GM10266 (cell line): Measurements from ENCODE around the gene KRTAP4-7.
"Not testable (repeated sequence)": the region's sequence is repeated elsewhere in the genome, so short reads cannot be mapped to it uniquely, and the experiment has no call there.

ENCODE experiments used
- DNase-seq: peaks from one replicate; pipeline ENCODE4 v3.0.0; 2012; ENCODE audit errors: extremely low spot score
- TF ChIP-seq, protein P1 (sequence below): IDR thresholded peaks from 2 replicates; pipeline ENCODE4 v1.5.1; 2012; ENCODE audit warnings: mild to moderate bottlenecking, low read depth; ENCODE audit not compliant: control insufficient read depth, insufficient read depth; ENCODE audit errors: missing control alignments

The KRTAP4-7 gene

DNA sequence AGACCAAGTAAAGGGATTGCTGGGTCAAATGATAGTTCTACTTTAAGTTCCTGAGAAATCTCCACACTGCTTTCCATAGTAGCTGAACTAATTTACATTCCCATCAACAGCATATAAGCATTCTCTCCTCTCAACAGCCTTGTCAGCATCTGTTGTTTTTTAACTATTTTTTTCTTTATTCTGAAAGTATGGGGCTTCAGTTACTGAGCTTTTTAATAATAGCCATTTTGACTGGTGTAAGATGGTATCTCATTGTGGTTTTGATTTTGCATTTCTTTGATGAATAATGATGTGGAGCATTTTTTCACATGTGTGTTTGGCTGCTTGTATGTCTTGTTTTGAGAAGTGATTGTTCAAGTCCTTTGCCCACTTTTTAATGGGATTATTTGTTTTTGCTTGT, 31.4 kb upstream of the KRTAP4-7 start:
- TF ChIP-seq, protein P1, sequence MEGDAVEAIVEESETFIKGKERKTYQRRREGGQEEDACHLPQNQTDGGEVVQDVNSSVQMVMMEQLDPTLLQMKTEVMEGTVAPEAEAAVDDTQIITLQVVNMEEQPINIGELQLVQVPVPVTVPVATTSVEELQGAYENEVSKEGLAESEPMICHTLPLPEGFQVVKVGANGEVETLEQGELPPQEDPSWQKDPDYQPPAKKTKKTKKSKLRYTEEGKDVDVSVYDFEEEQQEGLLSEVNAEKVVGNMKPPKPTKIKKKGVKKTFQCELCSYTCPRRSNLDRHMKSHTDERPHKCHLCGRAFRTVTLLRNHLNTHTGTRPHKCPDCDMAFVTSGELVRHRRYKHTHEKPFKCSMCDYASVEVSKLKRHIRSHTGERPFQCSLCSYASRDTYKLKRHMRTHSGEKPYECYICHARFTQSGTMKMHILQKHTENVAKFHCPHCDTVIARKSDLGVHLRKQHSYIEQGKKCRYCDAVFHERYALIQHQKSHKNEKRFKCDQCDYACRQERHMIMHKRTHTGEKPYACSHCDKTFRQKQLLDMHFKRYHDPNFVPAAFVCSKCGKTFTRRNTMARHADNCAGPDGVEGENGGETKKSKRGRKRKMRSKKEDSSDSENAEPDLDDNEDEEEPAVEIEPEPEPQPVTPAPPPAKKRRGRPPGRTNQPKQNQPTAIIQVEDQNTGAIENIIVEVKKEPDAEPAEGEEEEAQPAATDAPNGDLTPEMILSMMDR: no peak
- DNase-seq: no peak

DNA sequence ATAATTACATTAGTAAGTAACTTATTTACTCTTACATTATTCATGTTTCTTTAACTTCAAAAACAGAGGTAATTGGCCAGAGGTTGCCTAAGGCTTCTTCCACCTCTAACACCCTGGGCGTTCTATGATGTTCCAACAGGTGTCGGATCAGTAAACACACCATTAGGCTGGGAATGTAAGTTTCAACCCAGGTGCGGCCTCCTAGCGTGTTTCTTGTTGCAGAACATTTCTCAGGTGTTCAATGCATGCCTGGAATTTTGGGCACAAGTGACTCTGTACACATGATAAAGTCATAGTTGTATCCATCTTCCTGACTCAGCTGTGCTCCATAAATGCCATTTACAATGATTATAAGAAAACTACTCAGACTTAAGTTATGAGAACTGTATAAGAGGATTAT, 29.9 kb upstream of the KRTAP4-7 start:
- TF ChIP-seq, protein P1: no peak

DNA sequence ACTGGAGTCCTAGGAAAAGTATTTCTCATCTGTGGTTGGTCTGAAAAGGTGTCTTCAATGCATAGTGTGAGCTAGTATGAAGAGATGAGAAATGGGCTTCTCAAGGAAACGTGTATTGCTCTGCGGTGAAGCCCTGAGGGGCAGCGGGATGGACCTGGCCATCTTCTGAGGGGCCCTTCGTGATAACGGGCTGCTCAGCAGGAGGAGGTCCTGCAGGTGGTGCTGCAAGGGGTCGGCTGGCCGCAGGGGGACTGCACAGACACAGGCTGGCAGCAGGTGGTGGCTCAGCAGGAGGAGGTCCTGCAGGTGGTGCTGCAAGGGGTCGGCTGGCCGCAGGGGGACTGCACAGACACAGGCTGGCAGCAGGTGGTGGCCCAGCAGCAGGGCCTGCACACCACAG, 29.4 kb upstream of the KRTAP4-7 start:
- not testable (repeated sequence) for DNase-seq

More for the DNA sequence above, 29.9 kb upstream of the KRTAP4-7 start:
- DNase-seq: no peak

DNA sequence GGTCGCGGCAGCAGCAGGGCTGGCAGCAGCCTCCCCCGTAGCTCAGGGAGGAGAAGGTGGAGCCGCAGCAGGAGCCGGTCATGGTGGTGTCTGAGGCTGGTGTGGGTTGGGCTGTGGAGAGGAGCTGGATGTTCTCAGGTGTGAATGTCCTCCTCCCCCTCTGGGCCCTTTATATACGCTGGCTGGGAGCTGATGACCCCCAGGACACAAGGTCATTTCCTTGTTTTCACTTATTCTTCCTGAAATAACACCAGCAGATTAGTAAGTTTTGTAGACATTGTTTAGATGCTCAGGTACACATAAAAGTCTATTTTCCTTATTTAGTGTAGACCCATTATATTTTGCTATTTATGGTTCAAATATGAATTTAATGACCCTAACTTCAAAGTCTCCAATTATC, 28.8 kb upstream of the KRTAP4-7 start, which contains the start of gene KRTAP2-2:
Gene KRTAP2-2 (minus strand): TSS at position 101 of the 400 bp plus-strand sequence. CDS start 19 bp downstream, at position 82.
- DNase-seq: not testable (repeated sequence)

DNA sequence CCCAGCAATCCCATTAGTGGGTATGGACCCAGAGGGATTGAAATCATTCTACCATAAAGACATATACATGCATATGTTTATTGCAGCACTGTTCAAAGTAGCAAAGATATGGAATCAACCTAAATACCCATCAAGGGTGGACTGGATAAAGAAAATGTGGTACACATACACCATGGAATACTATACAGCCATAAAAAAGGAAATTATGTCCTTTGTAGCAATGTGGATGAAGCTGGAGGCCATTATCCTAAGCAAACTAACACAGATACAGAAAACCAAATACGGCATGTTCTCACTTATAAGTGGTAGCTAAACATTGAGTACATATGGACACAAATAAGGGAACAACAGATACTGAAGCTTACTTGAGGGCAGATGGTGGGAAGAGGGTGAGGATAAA, 26.4 kb upstream of the KRTAP4-7 start:
- no peak for DNase-seq
- TF ChIP-seq, protein P1: no peak

DNA sequence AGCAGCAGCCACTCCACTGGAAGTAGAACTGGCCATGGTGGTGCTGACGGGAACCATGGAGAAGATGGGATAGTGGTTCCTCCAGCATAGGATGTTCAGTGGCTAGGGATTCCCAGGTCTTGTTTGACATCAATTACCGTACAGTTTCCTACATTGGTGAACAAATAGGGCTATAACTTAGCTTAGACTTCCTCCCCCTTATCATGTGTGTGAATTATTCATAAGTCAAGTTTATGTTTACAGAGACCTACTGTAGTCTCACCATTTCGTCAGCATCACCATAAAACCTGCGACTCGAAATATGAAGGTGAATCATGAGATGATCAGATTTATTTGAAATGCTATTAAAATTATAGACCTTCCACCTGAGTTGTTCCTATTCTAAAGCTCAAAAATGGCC, 25.2 kb upstream of the KRTAP4-7 start:
- TF ChIP-seq, protein P1: no peak
- no peak for DNase-seq

DNA sequence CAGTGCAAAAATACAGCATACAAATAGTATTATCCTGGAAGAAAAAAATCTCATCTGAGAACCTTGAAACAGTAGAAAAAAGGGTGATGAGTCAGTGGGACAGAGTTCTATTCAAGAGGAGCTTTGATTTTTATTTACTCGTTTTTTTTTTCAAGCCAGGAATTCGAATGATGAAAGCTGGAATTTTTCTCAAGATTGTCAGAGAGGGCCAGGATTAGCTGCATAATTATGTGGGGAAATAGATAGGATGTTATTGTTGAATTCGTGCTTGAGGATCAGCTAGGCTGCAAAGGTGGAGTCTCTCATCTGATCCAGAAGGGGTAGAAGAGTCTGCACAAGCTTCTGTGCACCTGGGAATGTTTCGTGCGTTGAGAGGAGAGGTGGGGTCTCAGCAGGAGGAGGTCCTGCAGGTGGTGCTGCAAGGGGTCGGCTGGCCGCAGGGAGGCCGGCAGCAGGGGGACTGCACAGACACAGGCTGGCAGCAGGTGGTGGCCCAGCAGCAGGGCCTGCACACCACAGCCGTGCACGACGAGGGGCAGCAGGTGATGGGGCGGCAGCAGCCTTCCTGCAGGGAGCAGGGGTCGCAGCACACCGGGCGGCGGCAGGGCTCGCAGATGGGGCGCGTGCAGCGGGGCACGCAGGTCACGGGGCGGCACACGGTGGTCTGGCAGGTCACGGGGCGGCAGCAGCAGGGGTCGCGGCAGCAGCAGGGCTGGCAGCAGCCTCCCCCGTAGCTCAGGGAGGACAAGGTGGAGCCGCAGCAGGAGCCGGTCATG, 24.5 kb upstream of the KRTAP4-7 start:
- not testable (repeated sequence) for DNase-seq

DNA sequence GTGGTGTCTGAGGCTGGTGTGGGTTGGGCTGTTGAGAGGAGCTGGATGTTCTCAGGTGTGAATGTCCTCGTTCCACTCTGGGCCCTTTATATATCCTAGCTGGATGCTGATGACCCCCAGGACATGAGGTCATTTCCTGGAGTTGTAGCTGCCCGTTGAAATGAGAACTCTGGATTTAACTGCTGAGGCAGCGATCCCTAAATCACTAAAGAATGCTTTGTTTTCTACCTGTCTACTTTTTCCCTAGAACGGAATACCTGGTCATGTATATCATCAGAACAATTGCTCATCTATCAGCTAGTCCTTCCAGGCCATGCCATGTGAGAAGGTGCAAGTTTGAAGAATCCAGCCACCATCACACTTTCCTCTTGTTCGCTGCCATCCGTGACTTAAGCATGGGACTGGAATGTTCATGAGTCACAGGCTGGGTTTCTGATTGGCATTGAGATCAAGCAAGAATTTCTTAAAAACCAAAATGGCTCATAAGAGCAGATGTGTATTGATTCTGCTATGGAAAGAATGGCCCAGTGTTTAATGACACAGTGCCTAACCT, 23.8 kb upstream of the KRTAP4-7 start, which contains the start of gene KRTAP2-3:
Gene KRTAP2-3 (minus strand): TSS at position 63 of the 553 bp plus-strand sequence. CDS start 64 bp downstream, outside the sequence.
- TF ChIP-seq, protein P1: no peak
- no peak for DNase-seq

DNA sequence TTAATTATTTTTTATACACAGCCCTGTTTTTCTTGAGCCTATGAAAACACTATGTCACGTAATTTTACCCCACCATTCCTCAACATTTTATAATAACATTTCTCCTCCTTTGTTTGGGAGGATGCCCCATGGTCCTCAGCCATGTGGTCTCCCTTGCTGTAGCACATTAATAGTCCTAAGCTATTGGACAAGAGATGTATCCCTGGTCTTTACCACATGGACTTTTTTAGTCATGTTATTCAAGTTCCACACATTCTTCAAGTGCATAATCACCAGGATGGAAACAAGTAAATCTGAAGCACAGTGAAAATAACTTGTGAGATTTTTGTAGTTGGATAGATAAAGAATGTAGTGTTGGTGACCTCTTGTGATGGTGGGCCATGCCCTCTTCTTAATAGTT, 22.0 kb upstream of the KRTAP4-7 start:
- TF ChIP-seq, protein P1: no peak
- DNase-seq: no peak
